HG02798 (cell line): ENCODE data around the gene KMT5B.

Experiments used
- ATAC-seq: cut with Tn5 transposase; IDR thresholded peaks from one replicate; pipeline ENCODE4 v1.9.1; 2021; ENCODE audit warnings: mild to moderate bottlenecking; ENCODE audit not compliant: unreplicated experiment, poor library complexity

Gene KMT5B

DNA sequence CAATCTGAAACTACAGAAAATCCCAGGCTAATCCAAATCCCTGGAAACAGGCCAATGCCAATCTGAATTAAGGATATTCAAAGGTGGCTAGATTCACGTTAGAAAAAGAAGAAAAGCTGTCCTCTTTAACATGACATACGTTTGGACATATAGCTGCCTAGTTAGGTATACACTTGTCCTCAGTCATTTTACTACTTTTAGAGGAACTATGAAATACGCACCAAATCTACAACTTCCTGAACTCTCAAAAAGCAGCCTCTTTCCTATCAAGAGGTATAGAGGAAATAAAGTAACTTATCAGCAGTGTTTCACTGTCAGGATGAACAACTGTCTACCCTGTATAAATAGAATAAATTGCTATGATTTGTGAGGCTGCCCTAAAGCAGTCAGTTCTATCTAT, 24.0 kb downstream of the KMT5B start:
- ATAC-seq: no peak

DNA sequence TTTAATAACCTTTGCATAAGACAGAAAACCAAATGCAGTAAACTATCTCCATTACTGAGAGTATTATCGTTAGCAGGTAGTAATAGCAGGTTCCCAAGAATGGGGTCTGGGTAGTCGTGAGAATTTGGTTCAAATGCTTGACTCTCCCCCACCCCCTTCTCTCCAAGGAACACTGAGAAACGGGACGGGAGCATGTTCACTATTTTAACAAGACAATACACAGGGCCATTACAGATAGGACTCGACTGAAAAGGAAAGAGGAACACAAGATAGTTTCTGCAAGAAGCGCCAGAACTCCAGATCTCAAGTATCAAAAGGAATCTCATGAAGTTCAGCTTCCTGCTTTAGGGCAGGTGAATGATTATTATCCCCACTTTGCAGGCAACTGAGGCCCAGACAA, 27.0 kb downstream of the KMT5B start:
- ATAC-seq: no peak

DNA sequence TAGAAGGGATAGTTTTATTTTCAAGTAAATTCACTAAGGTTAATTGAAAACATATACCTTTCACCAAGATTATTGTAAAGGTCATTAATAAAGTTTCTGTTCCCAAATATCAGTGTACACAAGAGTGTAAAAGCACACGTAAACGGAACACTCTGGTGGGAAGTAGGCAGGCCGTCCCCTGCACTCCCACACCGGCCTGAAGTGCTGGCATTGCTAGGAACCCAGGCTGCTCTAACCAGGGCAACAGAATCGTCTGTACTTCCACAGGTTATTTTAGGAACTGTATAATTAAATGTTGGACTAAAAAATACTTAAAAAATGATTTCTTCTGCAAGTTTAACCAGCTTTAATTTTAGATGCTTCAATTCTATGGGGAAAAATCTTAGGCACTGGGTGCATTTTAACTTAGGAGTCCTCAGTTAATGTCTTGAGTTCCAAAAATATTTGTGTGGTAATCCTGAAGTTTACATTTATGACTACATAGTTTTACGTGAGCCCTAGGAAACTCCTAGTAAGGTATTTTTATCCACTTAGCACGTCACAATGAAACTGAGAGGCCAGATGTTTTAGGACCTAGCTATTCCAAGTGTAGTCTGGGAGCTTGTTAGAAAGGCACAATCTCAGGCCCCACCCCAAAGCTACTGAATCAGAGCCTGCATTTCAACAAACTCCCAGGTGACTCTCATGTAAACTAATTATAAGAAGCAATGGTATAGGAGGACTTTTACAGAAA, 31.2 kb downstream of the KMT5B start:
- no peak for ATAC-seq

DNA sequence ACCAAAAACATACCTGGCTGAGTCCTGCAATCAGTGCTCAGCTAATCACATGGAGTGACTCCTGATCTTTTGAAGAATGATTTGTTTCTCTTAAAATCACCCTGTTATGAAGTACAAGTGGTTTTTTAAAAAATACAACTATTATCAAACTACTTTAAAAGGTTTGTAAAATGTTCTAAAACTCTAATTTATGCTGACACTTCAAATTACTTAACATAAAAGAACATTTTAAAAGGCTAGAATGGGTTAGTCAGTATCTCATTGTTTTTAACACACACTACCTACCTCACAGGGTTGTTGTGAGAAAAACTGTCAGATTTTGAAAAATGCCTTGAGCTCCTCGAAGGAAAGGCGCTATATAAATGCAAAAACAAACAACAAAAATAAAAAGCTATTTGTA, 33.2 kb downstream of the KMT5B start:
- no peak for ATAC-seq

DNA sequence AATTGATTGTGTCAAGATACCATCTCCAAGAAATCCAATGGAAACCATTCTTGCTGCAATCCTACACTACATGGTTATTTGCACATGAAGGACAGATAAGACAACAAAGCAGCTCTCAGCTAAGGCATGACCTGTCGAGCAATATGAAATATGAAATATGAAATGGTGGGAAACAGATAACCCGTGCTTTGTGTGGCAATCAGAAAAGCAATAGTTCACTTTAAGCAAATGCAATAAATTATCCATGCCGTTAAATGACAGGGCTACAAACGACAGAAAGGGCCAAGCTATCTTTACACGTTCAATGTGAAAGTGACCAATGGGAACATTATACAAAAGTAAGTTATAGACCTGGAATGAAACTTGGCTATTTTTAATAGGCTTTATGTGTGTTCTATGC, 35.2 kb downstream of the KMT5B start:
- no peak for ATAC-seq

DNA sequence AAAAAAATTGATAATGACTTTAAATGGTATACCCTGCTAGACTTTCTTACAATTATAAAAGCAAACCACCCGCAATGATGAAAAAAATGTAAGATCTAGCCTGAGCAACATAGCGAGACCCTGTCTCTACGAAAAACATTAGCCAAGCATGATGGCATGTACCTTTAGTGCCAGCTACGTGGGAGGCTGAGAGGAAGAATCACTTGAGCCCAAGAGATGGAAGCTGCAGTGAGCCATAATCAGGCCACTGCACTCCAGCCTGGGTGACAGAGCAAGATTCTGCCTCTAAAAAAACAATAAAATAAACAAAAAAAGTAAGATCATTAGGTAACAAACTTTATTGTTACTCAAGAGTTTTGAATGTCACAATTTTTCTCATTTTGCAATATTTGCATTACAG, 39.2 kb downstream of the KMT5B start:
- no peak for ATAC-seq

DNA sequence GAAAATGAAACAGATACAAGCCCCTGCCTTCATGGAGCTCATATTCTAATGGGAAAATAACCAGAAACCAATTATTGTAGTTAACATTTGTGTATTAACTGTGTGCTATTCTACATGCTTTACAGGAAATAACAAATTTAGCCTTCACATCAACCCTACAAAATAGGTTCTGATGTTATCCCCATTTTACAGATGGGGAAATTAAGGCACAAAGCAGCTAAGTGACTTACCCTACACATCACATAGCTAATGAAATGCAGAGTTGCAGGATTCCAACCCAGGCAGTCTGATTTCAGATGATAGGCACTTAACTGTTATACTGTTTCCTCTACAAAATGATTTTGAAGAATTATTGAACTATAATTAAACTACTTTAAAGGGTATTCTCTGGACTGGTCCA, 43.7 kb downstream of the KMT5B start:
- ATAC-seq: no peak

DNA sequence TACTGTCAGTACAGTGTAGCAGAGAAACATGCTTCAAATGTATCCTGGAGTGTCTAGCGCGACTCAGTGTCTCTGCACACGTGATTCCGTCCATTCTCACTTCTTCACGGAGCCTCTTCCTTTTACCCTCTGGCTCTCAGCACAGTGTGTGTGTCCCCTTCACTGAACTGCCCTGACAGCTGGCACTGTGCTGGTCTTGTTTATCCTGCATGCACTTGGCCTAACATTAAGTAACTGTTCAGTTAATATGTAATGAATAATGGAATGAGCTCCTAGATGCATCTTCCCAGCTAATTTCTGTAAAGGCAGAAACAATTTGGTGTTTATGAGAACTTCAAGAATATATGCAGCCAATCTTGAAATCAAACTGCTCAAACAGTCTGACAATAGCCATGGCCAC, 44.4 kb downstream of the KMT5B start:
- ATAC-seq: no peak

DNA sequence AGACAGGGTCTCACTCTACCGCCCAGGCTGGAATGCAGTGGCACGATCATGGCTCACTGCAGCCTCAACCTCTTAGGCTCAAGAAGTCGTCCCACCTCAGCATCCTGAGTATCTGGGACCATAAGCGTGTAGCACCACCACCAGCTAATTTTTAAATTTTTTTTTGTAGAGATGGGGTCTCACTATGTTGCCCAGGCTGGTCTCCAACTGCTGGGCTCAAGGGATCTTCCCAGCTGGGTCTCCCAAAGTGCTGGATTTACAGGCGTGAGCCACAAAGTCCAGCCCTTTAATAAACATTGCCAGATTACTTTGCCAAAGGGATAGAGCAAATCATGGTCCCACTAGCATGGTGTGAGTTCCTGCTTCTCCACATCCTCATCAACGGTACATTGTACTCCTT, 45.6 kb downstream of the KMT5B start:
- ATAC-seq: no peak

DNA sequence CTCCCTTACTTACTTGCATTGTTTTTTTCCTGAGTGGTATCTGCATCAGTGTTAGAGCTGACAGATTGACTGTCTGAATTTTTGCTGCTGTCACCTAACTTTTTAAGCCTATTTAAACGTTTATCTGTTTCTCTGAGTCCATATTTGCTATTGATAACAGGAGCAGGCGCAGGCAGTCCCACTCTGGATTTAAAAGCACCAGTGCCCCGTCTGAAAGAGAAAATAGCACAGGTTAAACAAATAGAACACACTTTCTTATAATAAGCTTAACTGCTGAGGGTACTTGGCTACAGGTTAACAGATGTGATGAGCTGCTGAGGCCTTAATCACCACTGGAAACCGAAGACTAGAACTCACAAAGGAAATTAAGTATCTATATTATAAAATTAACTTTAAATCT, 46.1 kb downstream of the KMT5B start:
- ATAC-seq: no peak

DNA sequence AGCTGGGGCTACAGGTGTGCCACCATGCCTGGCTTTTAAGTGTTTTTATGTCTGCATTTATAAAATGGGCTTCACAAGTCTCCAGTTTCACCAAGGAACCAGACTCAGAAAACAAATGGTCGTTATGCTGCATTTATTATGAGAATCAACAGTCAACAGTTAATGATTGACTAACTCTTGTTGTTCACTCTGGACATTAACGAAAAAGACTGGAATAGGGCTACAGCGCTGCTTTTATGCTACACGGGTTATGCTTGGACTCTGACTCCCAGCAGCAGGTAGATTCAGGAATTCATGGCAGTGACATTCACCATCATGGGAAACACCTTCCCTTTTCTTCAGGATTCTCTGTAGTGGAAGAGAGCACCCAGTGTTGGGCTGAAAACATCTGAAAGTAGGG, 47.5 kb downstream of the KMT5B start:
- ATAC-seq: no peak

DNA sequence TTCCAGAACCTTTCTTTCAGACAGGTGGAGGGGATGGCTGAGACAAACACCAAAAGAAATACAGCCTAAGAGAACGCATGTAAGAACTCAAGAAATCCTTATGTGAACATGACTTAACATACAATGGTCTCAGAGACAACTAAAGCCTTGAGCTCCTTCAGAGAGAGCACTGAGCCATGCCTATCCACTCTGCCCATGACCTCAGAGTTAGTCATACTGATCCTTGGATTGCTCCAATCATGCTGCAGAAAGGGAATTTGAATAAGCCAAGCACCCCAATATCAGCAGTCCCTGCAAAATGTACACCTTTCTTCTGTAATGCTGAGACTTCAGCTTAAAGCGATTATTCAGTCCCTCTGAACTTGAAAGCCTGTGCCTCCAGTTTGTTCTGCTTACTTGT, 48.7 kb downstream of the KMT5B start:
- no peak for ATAC-seq

DNA sequence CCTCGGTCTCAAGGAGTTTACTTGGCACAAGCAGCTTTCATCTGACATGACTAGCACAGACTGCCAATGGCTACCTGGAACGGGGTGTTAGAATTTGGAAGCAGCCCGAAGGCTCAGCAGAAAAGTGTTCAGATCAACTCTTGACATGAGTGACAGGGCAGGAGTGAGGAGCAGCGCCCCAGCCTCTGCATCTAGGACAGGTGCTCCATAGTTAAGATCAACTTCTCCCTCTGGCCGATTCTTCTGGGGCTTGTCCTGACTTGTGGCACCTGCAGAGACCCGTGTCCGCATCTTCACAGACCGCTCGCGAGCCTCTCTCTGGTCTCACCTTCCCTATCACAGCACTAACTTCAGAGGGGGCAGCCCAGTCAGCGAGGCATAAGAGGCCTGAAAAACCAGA, 49.4 kb downstream of the KMT5B start:
- ATAC-seq: no peak

DNA sequence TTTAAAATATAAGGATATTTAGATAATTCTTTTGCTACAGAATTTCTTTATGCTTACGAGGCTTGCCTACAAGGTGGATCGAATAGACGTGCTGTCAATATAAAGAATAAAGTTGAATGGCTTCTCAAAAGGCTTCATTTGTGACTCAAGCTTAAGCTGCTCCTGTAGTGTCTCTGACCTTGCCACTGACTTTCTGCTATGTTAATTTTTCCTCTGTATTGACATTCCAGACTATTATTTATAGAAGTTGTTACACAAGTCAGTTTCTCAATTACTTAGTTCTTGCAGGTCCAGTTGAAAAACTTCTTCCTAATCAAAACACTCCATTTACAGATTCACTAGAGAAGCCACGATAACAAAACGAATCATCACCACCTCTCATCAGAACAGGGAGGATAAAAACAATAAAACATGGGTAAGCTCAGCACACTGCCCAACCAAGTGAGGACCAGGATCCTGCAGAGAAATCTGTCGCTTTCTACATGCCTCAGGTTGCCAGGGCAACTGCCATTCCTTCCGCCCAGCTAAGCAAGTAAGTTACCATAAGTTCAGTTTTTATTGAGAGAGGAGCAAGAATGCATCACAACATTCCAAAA, 52.9 kb downstream of the KMT5B start:
- ATAC-seq: no peak

DNA sequence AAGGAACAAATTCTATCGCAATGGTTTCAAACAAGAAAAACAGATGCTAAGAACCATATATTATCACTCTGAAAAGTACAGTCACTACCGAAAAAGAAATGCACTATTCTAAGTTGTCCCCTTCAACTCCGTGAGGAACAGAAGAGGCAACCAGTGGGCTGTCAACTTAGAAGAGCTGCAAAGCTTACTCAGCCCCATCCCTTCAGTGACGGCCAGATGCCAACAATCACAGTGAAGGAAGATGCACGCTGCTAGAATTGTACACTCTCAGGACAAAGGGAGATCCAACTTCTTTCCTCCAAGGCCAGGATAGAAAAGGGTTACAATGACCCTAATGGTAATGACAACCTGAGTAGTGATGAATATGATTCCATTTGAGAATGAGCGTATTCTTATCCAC, 53.4 kb downstream of the KMT5B start:
- ATAC-seq: no peak

DNA sequence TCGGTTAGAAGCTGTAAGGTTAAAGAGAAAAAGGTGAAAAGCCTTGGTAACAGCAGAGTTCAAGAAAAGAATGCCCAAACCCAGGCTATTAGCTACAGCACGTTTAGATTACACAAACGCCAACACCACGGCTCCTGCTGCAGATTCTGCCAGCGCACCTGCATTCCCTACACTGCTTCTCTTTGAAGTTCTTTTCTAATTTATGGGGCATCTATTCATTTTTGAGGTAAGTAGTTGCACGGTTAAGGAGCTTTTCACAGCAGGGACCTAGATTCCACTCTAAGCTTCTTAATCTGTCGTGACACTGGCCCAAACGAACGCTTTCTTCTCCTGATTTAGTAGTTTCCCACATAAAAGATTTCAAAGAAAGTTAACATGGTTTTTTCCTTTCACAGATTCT, 53.9 kb downstream of the KMT5B start:
- ATAC-seq: no peak

DNA sequence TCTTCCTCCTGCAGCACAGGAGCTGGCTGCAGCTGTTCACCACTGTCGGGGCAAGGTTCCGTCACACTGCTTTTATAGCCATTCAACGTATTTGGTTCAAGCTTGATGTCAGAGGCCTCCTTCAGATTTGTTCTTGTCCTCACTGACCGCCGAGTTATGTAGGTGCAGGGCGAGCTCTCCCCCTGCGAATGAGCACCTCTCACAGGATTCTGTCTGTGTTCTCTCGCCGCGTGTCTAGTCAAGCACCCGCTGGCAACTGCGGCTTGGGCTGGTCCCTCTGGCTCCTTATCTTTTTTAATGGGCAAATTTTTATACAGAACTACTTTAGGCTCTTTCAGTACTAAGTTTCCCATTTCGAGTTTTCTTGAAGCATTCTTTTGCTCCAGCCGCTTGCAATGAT, 54.5 kb downstream of the KMT5B start:
- ATAC-seq: no peak

DNA sequence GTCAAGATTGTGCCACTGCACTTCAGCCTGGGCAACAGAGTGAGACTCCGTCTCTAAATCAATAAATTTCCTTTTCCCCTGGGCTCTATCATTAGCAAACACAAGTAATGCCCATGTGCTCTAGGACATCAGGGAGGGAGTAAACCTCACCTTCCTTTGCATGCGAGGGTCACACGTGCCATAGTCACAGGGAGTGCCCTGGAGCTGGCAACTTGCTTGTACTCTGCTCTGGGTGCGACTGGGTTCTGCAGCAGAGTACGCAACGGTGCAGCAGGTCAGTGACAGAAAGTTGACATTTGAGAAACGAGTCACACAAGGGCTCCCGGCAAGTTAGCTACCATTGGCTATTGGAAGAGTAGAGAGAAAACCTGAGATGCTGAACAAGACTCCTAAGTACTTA, 59.4 kb downstream of the KMT5B start:
- ATAC-seq: no peak

DNA sequence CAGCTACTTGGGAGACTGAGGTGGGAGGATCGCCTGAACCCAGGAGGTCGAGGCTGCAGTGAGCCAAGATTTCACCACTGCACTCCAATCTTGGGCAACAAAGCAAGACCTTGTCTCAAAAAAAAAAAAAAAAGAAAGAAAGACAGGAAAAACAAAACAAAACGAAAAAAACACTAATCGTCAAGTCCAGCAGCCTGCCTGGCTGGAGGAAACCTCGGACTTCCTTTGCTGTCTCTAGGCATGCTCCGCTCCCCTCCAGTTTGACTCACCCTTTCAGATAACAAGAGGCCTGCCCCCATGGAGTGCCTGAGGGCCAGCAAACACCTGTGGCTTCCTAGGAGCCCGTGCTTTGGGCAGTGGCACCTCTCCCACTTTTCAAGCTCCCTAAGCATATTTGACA, 63.1 kb downstream of the KMT5B start:
- no peak for ATAC-seq

DNA sequence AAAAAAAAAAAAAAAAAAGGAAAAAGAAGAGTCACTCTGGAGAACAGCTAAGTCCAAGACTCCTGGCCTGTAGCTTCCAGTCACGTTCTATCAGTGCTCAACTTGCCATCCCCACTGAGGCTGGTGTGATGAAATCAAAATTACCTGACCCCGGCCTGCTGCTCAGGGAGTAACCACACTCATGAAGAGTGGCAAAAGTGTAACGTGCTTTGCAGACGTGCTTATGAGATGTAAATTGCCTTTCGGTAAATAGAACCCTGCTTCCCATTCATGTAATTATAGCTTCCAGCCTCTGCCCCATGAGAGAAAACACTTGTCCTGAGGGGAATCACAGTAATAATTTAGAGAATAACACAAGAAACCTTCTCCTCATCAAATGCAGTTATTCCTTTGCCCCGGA, 63.7 kb downstream of the KMT5B start:
- ATAC-seq: no peak

DNA sequence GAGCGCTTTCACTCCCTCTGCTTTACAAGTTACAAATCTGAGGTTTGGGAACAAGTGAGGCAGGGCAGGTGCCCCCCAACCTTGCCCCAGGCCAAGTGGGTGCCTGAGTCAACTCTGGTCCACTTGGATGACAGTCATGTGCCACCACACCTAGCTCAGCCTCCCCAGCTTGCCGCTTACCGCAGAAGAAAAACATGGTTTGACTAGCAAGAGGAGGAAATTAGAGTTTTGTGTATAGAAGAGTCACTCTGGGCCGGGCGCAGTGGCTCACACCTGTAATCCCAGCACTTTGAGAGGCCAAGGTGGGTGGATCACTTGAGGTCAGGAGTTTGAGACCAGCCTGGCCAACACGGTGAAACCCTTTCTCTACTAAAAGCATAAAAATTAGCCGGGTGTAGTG, 64.2 kb downstream of the KMT5B start:
- no peak for ATAC-seq

DNA sequence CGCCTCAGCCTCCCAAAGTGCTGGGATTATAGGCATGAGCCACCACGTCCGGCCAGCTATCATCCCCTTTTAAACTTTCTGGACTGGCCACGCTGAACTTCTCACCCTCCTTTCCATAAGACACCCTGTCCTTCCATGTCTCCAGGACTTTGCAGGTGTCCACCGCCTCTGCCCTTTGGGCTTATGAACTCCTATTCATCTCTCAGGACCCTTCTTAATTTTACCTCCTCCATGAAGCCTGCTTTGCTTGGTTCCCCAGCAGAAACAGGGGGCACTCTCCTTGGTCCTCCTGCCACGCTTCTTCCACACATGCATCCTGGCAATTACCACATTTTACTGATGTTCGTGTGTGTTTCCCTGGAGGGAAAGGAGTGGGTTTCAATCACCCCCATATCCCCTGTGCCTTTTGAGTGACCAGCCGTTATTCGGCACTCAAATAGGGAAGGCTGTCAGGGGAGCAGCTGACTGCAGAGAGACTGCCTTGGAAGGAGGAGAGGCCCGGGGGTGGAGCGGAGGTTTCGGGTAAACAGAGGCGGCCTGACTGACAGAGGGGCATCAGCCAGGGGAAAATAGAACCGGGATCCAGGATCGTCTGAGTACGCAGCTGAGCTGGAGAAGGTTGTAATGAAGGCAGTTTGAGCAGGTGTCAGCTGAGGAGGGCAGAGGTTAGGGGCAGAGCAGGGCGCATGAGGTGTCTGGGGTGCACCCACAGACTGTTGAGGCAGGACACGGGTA, 64.9 kb downstream of the KMT5B start:
- ATAC-seq: no peak
